NCI-H748 (cell line): Measurements from ENCODE around the gene GFY.

Experiments used
- DNase-seq: peaks from one replicate; lab custom pipeline; 2025; ENCODE audit not compliant: unreplicated experiment; lab: John Stamatoyannopoulos, UW

Gene GFY

GRCh38 chr19:49425178-49425577 lies at the start of gene GFY:
TSS of gene GFY (plus strand) at chr19:49425388. CDS start at chr19:49426431, 1,043 bp downstream.
- no peak for DNase-seq

DNA sequence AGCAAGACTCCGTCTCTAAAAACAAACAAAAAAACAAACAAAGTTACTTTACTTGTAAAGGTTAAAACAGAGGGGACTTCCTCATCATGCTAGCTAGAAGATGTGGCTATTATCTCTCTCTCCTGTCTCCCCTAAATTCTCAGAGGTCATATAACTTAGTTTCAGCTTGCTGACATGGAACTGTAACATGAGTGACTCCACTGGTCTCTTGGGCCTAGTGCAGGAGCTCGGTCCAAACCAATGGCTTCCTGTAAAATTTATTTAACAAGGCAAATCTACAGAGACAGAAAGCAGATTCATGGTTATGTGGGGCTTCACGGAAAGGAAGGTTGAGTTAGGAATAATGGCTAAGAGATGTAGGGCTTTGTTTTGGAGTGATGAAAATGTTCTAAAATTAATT lies 46.7 kb upstream of the GFY start:
- DNase-seq = no peak

DNA sequence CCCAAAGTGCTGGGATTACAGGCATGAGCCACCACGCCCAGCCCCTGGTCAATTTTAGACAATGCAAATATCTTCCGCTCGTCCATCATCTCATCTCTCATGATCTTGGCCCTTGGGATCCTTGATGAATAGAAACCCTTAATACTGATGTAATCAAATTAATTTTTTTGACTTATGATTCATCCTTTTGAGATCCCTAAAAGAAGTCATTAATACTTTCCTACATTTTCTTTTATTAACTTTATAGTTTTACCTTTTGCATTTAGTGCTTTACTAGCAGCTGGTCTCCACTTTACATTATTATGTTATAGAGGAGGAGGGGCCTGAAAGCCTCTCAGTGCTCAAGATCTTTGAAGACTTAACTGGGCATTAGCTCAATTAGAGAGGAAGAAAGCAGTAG lies 44.8 kb upstream of the GFY start:
- DNase-seq = no peak

GRCh38 chr19:49382639-49383038 lies 42.5 kb upstream of the GFY start:
- no peak for DNase-seq

DNA sequence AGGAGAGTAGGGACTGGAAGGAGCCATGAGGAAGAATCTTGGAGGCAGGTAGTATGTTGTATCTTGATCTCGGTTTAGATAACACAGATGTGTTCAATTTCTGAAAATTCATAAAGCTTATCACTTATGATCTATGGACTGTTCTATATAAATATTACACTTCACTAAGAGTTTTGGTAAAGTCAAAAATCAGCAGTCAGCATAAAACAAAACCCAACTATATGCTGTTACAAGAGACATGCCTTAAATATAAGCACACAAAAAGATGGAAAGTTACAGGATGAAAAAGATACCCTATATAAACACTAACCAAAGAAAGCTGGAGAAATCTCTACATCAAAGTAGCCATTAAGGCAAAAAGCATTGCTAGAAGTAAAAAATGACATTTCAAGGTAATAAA lies 41.6 kb upstream of the GFY start:
- DNase-seq = no peak

DNA sequence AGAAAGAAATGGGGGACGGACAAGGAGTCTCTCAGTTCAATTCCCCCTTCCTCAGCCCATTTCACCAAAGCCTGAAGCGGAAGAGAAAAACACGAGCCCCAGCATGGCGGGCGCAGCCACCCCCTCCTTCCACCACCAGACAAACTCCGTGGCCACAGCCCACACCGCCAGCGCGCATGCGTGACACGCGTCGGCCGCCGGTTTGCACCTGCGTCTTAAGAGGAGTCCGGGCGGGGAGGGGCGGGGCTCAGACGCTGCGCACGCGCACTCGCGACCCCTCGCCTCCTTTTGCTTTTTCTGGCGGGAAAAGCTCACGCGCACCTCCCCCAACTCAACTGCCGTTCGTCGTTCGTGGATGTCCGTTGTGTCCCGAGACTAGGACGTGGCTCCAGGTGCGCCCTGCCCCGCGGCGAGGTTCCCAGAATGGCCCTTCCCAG lies 37.2 kb upstream of the GFY start, which contains the start of gene KASH5:
Gene KASH5, plus strand, starts transcription at position 314 of the 437 bp plus-strand sequence. CDS start 2,635 bp downstream, outside the sequence.
- peak; percentile 29 for DNase-seq

DNA sequence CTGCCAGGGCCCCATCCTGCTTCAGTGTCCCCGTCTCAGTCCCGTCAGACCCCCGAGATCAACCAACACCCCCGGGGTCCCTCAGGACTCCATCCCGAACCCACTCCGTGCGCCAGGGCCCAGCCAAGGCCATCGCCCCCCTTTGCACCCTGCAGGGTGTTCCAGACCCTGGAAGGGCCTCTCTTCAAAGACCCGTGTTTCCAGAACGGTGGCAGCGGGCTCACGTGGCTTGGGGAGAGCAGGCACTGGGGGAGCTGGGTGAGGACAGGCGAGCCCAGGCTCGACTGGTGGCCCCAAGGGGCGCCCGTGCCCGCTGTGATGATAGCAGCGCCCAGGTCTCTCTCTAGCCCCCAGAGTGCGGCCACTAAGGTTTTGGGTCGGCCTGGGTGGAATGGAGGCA lies 35.8 kb upstream of the GFY start:
- DNase-seq = no peak

GRCh38 chr19:49390131-49390928 lies 34.9 kb upstream of the GFY start:
- DNase-seq = no peak

GRCh38 chr19:49390929-49391359 lies 34.2 kb upstream of the GFY start:
- DNase-seq = no peak

DNA sequence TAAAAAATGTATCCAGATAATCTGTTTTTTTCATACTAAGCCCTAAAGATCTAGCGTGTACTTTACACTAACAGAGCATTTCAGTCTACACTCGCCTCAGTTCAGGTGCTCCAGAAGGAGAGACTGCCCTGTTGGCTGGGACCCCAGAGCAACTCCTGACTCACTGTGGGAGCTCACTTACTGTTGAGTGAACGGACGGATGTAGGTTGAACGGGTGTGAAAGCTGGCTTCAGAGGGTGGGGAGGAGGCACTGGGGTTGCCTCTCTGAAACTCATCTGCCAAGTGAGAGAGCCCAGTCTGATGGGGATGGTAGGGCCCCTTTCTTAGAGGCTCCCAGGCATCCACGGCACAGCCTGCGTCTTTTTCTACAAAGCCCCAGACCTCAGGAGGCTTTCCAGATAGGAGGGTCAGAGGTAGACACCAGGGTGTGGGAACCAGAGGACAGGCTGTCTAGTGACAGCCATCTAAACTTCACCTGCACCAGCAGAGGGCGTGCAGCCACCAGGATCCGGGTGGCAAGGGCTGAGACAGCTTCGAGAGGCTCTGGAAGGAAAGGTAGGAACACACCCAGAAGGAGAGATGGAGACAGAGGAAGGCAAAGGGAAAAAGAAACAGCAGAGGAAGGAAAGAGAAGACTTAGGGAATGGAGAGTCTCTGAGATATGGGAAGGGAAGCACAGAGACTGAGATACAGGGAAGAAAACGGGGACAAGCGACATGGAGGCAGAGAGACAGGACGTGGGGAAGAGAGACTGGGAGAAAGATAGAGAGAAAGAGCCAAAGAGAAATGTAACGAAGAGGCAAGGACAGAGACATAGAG lies 33.4 kb upstream of the GFY start:
- DNase-seq = peak; percentile 86

DNA sequence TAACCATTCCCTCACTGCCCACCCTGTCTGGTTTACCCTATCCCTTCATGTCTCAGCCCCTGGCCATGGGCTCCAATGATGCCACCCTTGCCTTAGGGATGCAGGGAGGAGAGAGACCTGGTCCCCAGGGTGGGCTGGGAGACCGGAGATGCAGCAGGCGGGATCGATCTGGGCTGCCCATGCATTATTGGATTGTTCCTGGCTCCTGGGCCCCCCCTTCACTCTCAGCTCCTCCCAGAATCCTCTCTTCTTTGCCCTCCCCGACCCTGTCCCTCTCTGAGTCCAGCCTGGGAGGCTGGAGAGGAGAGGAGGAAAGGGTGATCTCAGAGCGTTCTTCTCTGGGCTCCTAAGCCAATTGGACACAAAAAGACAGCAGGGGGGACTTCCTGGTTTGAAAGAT lies 31.3 kb upstream of the GFY start:
- DNase-seq = no peak

DNA sequence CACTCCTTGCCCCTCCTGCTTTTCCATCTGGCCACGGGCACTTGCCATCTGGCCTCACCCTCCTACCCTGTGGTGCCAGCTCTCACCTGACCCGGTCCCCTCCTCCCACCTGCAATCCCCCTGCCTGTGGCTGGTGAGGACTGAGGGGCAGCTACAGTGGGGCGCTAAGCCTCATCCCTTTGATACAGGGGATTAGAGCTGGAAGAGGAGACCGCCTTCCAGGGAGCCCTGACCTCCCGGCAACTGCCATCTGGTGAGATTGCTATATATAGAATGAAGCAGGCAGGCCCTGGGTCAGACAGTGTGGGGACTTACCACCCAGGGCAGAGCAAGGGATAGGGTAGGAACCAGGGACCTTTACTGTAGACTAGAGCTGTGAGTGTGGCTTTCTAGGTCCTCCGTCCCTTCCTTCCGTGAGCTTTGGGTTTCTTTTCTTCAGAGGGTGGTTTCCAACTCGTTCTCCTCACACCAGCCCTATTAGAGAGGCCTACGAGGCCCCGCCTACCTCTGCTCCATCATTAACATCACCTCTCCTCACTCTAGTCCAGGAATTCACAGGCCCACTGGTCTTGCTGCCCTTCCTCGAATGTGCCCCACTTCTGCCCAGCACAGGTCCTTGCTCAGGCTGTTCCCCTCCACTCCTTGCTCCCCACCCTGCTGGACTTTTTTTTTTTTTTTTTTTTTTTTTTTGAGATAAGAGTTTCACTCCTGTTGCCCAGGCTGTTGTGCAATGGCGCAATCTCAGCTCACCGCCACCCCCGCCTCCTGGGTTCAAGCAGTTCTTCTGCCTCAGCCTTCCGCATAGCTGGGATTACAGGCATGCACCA lies 29.4 kb upstream of the GFY start:
- DNase-seq = no peak

- no peak for DNase-seq
These were observed 28.3 kb upstream of the GFY start for GRCh38 chr19:49396738-49397505.

GRCh38 chr19:49398001-49398615 lies 27.1 kb upstream of the GFY start:
- no peak for DNase-seq

- DNase-seq = no peak
These were observed 26.3 kb upstream of the GFY start for GRCh38 chr19:49398931-49399330.

DNA sequence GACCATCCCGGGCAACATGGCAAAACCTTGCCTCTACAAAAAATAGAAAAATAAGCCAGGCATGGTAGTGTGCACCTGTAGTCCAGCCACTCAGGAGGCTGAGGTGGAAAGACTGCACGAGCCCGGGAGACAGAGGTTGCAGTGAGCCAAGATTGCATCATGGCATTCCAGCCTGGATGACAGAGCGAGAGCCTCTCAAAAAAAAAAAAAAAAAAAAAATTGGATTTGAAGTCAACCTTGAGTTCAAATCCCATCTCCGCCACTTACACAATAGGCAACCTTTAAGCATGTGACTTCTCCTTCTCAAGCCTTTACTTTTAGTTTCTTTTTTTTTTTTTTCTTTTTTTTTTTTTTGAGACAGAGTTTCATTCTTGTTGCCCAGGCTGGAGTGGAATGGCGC lies 25.2 kb upstream of the GFY start:
- DNase-seq = no peak

GRCh38 chr19:49403404-49404187 lies 21.6 kb upstream of the GFY start:
- peak; percentile 95 for DNase-seq

GRCh38 chr19:49407079-49407478 lies 18.1 kb upstream of the GFY start:
- no peak for DNase-seq

DNA sequence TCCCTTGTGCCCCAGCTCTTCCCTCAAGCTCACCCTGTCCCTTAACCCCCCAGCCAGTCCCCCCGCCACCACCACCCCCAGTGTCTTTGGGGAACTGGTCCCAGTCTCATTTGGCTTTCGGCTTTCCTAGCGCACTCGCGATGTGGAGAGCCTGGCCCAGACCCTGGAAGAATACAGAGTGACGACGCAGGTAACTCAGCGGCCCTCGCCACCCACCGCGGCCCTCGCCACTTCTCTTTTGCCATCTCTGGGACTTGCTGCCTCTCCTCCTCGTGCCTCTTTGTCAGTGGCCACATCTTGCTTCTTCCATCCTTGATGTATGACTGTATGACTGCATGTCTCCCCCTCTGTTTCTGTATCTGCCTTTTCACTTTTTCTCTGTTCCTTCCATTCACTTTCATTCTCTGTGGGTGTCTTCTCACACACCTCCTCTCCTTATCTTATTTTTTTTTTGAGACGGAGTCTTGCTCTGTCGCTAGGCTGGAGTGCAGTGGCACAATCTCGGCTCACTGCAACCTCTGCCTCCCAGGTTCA lies 17.6 kb upstream of the GFY start:
- no peak for DNase-seq
